Heart left ventricle (tissue), 13 donors: ENCODE results near the gene CHD5.

ENCODE experiments used
- CTCF ChIP-seq, 12 donors: fragments of 200-600 bp; sonication (generic) in 4 of 12; IDR thresholded peaks; one replicate each; pipeline versions ENCODE4 v1.5.0 to v1.8.0; 2018 to 2022; ENCODE audit warnings: antibody characterized with exemption in 12 of 12, mild to moderate bottlenecking in 5 of 12
- POLR2A ChIP-seq, 2 donors: fragments of 450-650 bp; IDR thresholded peaks; one replicate each; pipeline ENCODE4 v1.6.1; 2017; ENCODE audit warnings: antibody characterized with exemption in 2 of 2, mild to moderate bottlenecking in 2 of 2, moderate library complexity in 2 of 2
- donor health status: ischemic (EF 13 %, LVEDD 7.1; RV severe dilation, severe dysfunction).
- donor health status: DM: no; HTN: yes; CAD: no.
- donor health status: DM: no; HTN: no; CAD: no.
- donor health status: ischemic (EF 25% LVEDD 6.9; RV normal size, moderate dysfunction).
- donor health status: ischemic (EF 25% LVEDD 5.7; RV mildly dilated, moderate dysfunction).
- donor health status: ischemic (EF 35%, LVEDD 5.7; RV mildly dilated, moderate dysfunction).
- donor health status: nonischemic (EF 11% LVEDD 7.7; RV severe dilation, severe dysfunction).
- donor health status: DM: yes; HTN: yes; CAD: no.
- donor health status: PGD.
- donor health status: ischemic (EF 29% LVEDD 5.4; RV normal size, mild dysfunction).
- donor health status: nonischemic (EF 23%, LVEDD 6.1; RV moderate dilation, normal function).

GRCh38 chr1:6126028-6126427, 54.1 kb downstream of the CHD5 start:
- TF ChIP-seq CTCF (IDR thresholded peaks at IDR 0.05) (no peak), POLR2A (IDR thresholded peaks at IDR 0.05) (no peak)
